Measurements from ENCODE around the gene FBXL4. TPM values are rescaled to one million over a fixed set of nuclear protein-coding genes. Genes with fewer than 3 reads are reported as not detected.

The FBXL4 gene
- total and polyA plus RNA-seq, 12 donors, result 4.1 to 34.5 (median 23.7) TPM

DNA sequence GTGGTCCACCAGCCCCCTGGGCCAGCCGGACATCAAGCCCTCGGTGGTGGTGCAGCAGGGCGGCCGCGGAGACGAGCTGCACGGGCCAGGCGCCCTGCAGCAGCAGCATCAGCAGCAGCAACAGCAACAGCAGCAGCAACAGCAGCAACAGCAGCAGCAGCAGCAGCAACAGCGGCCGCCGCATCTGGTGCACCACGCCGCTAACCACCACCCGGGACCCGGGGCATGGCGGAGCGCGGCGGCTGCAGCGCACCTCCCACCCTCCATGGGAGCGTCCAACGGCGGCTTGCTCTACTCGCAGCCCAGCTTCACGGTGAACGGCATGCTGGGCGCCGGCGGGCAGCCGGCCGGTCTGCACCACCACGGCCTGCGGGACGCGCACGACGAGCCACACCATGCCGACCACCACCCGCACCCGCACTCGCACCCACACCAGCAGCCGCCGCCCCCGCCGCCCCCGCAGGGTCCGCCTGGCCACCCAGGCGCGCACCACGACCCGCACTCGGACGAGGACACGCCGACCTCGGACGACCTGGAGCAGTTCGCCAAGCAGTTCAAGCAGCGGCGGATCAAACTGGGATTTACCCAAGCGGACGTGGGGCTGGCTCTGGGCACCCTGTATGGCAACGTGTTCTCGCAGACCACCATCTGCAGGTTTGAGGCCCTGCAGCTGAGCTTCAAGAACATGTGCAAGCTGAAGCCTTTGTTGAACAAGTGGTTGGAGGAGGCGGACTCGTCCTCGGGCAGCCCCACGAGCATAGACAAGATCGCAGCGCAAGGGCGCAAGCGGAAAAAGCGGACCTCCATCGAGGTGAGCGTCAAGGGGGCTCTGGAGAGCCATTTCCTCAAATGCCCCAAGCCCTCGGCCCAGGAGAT, 112.4 kb downstream of the FBXL4 start:
- no peaks in the 10 kb centered on the region for H3K36me3 ChIP-seq (replicated peaks in 1 of 2)
- H3K27ac ChIP-seq, result no peak overlapping the region
- H3K4me1 ChIP-seq (replicated peaks in 1 of 2), result peaks cover 17 to 38% of the 10 kb centered on the region in 2 donors
- intact Hi-C loops (cut with DNase I), result no loop called here
- peak overlapping the region in 1 of 4 donors; percentile 73 for H3K4me3 ChIP-seq
- peaks cover 72% of the 10 kb centered on the region for H3K27me3 ChIP-seq
- no peaks in the 10 kb centered on the region for H3K9me3 ChIP-seq (replicated peaks in 1 of 3)
- WGBS, 4 donors, result 1 to 3% (median 2%) methylated on average over 12 to 76 of the region's 76 CpGs
- DNase-seq, result no peak
- no peak for TF ChIP-seq POLR2A (IDR thresholded peaks at IDR 0.05)
- TF ChIP-seq, protein P1, sequence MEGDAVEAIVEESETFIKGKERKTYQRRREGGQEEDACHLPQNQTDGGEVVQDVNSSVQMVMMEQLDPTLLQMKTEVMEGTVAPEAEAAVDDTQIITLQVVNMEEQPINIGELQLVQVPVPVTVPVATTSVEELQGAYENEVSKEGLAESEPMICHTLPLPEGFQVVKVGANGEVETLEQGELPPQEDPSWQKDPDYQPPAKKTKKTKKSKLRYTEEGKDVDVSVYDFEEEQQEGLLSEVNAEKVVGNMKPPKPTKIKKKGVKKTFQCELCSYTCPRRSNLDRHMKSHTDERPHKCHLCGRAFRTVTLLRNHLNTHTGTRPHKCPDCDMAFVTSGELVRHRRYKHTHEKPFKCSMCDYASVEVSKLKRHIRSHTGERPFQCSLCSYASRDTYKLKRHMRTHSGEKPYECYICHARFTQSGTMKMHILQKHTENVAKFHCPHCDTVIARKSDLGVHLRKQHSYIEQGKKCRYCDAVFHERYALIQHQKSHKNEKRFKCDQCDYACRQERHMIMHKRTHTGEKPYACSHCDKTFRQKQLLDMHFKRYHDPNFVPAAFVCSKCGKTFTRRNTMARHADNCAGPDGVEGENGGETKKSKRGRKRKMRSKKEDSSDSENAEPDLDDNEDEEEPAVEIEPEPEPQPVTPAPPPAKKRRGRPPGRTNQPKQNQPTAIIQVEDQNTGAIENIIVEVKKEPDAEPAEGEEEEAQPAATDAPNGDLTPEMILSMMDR (IDR thresholded peaks at IDR 0.05), result no peak

DNA sequence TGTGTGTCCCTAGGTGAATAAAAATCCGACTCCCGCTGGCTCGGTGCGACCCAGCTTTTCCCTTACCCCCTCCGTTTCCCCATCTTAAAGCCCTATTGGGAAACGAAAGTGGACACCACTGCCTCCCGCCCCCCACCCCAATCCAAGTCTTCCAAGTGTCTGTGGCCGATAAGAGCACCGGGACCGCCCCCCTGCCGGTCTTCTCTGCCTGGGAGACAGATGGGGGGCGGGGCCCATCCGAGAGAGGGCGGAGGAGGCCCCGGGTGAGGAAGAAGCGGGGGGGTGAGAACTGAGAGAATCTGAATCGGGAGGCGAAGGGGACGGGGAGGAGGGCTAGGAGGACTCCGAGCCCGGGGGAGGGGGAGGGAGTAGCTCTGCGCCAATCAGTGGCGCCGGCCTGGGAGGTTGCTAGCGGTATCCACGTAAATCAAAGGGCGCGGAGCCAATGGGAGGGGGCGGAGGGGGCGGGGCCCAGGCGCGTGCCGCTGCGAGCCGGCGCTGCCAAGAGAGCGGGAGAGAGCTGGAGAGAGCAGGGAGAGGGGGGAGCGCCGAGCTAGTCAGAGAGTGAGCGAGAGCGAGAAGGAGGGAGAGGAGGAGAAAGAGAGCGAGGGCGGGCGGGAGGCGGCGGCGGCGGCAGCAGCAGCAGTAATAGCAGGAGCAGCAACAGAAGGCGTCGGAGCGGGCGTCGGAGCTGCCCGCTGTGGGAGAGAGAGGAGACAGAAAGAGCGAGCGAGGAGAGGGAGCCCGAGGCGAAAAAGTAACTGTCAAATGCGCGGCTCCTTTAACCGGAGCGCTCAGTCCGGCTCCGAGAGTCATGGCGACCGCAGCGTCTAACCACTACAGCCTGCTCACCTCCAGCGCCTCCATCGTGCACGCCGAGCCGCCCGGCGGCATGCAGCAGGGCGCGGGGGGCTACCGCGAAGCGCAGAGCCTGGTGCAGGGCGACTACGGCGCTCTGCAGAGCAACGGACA, 113.4 kb downstream of the FBXL4 start, which contains the start of gene POU3F2:
Gene POU3F2 (plus strand): TSS at position 515 of the 972 bp plus-strand sequence. CDS start 300 bp downstream, at position 815.
- 0 to 1% (median 1%) methylated on average over 49 to 83 of the region's 83 CpGs for WGBS, 4 donors
- H3K9me3 ChIP-seq (replicated peaks in 1 of 3), result no peaks in the 10 kb centered on the region
- intact Hi-C loops (cut with DNase I), result no loop called here
- TF ChIP-seq POLR2A (IDR thresholded peaks at IDR 0.05), result no peak
- peaks cover 17 to 38% of the 10 kb centered on the region in 2 donors for H3K4me1 ChIP-seq (replicated peaks in 1 of 2)
- peak within 1 kb of the TSS in 1 of 5 donors; percentile 12 for H3K27ac ChIP-seq
- peak; percentile 84 to 92 (median 88) for DNase-seq
- H3K27me3 ChIP-seq, result peaks cover 72% of the 10 kb centered on the region
- H3K36me3 ChIP-seq (replicated peaks in 1 of 2), result no peaks in the 10 kb centered on the region
- H3K4me3 ChIP-seq, result peak within 1 kb of the TSS in 2 of 4 donors; percentile 31 to 73

DNA sequence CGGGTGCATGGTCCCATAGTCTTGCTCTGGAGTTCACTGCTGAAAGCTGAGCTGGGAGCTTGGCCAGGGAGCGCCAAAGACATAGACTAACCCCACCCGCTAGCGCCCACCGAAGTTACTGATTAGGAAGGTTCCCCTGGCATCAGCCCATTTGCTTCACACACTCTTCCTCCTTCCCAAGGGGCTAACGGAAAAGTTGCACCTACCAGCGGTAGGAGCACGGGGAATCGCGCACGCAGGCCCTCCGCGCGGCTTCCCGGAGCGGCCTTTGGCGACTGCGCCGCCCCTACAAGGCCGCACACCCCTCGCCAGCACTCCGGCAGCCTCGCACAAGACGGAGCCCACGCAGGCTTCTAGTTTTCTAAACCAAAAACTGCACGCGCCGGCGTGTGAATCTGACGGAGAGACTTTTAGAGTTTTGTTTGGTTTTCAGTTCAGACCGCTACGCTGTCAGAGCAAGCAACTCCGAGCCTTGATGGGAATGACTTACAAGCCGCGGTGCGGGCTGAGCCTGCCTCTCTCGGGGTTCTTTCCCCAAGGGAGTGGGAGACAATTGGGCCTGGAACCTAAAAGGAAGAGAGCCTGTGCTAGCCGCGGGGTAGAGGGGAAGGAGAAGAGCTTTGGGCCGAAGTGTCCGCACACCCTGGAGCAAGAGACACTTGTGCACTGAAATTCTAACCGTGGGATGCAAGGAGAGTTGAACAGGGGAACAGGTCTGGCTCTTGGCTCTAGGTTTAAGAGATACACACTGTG, 114.3 kb downstream of the FBXL4 start:
- Histone ChIP-seq H3K9me3 (replicated peaks in 1 of 3) (no peaks in the 10 kb centered on the region), H3K4me3 (peak overlapping the region in 2 of 4 donors; percentile 31 to 73), H3K27ac (peak overlapping the region in 1 of 5 donors; percentile 12), H3K4me1 (replicated peaks in 1 of 2) (peaks cover 17 to 38% of the 10 kb centered on the region in 2 donors), H3K36me3 (replicated peaks in 1 of 2) (no peaks in the 10 kb centered on the region), H3K27me3 (peaks cover 70% of the 10 kb centered on the region)
- intact Hi-C loops (cut with DNase I), result no loop called here
- WGBS, 4 donors, result 0 to 1% (median 1%) methylated on average over 37 to 42 of the region's 42 CpGs
- DNase-seq, result peak in 2 of 7 donors; percentile 27 to 46
- TF ChIP-seq, protein P1 (IDR thresholded peaks at IDR 0.05), result no peak

GRCh38 chr6:98833057-98833306, 114.8 kb downstream of the FBXL4 start:
- no peaks in the 10 kb centered on the region for H3K36me3 ChIP-seq (replicated peaks in 1 of 2)
- peaks cover 70% of the 10 kb centered on the region for H3K27me3 ChIP-seq
- WGBS, 4 donors, result 0 to 2% (median 1%) methylated on average over 26 of the region's 26 CpGs; no CpG with 5 or more reads in 1 of the 4 donors
- H3K4me3 ChIP-seq, result peak overlapping the region in 1 of 4 donors; percentile 73
- TF ChIP-seq, protein P1 (IDR thresholded peaks at IDR 0.05), result no peak
- no peak for TF ChIP-seq POLR2A (IDR thresholded peaks at IDR 0.05)
- DNase-seq, result peak in 4 of 7 donors; percentile 38 to 52 (median 48)
- no peak overlapping the region for H3K27ac ChIP-seq
- H3K4me1 ChIP-seq (replicated peaks in 1 of 2), result peaks cover 17 to 38% of the 10 kb centered on the region in 2 donors
- H3K9me3 ChIP-seq (replicated peaks in 1 of 3), result no peaks in the 10 kb centered on the region
- intact Hi-C loops (cut with DNase I), result no loop called here
